ENCODE results near the gene DNM2.

The DNM2 gene

DNA sequence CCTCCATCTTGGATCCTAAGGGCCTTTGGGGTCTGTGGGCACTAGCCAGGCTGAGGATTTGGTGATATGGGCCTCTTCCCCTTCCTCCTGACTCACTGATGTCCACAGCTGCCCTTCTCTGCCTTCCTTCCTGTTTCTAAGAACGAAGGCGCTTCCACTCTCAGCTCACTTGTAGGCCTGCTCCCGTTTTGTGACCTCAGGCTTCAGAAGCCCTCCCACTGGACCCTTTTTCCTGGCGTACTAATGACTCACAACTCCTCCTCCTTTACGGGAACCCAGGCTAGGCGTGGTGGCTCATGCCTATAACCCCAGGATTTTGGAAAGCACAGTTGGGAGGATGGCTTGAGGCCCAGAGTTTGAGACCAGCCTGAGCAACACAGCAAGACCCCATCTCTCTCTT, 62.5 kb downstream of the DNM2 start:
- H3K4me2 ChIP-seq, result no peak overlapping the region
- H3K9ac ChIP-seq, result no peak overlapping the region
- H2AFZ ChIP-seq (ENCODE audit: low read depth), result no peak overlapping the region
- 0 out of 2 replicates have a peak, but pooled peaks cover 2% of the 10 kb centered on the region for H3K36me3 ChIP-seq (ENCODE audit: insufficient read depth)
- H3K4me1 ChIP-seq (ENCODE audit: low read depth, poor library complexity, severe bottlenecking), result peaks cover 10% of the 10 kb centered on the region
- H4K20me1 ChIP-seq (ENCODE audit: insufficient read depth), result no peaks in the 10 kb centered on the region
- H3K27ac ChIP-seq, result no peak overlapping the region
- no peaks in the 10 kb centered on the region for H3K27me3 ChIP-seq (ENCODE audit: insufficient read depth, low read depth)
- TF ChIP-seq, protein P1, sequence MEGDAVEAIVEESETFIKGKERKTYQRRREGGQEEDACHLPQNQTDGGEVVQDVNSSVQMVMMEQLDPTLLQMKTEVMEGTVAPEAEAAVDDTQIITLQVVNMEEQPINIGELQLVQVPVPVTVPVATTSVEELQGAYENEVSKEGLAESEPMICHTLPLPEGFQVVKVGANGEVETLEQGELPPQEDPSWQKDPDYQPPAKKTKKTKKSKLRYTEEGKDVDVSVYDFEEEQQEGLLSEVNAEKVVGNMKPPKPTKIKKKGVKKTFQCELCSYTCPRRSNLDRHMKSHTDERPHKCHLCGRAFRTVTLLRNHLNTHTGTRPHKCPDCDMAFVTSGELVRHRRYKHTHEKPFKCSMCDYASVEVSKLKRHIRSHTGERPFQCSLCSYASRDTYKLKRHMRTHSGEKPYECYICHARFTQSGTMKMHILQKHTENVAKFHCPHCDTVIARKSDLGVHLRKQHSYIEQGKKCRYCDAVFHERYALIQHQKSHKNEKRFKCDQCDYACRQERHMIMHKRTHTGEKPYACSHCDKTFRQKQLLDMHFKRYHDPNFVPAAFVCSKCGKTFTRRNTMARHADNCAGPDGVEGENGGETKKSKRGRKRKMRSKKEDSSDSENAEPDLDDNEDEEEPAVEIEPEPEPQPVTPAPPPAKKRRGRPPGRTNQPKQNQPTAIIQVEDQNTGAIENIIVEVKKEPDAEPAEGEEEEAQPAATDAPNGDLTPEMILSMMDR (conservative IDR thresholded peaks at IDR 0.05; ENCODE audit: low read depth, low read length), result no peak
- no peaks in the 10 kb centered on the region for H3K79me2 ChIP-seq (ENCODE audit: insufficient read depth, low read depth)
- no peak overlapping the region for H3K4me3 ChIP-seq (IDR thresholded peaks at IDR 0.05; ENCODE audit: insufficient read depth, low read depth, low read length)

DNA sequence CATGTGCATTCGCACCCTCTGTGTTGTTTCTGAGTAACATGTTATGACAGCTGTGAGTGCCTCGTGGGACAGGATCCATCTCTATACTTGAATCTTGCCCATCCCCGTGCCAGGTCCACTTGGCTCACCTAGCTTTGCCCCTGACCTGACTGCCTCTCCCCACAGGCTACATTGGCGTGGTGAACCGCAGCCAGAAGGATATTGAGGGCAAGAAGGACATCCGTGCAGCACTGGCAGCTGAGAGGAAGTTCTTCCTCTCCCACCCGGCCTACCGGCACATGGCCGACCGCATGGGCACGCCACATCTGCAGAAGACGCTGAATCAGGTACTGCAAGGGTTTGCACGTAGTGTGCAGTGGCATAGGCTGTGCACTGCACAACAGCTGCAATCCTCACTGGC, 64.9 kb downstream of the DNM2 start:
- H3K4me1 ChIP-seq (ENCODE audit: low read depth, poor library complexity, severe bottlenecking), result no peaks in the 10 kb centered on the region
- H4K20me1 ChIP-seq (ENCODE audit: insufficient read depth), result no peaks in the 10 kb centered on the region
- no peak overlapping the region for H3K27ac ChIP-seq
- TF ChIP-seq, protein P1 (conservative IDR thresholded peaks at IDR 0.05; ENCODE audit: low read depth, low read length), result no peak
- no peak overlapping the region for H2AFZ ChIP-seq (ENCODE audit: low read depth)
- H3K4me3 ChIP-seq (IDR thresholded peaks at IDR 0.05; ENCODE audit: insufficient read depth, low read depth, low read length), result no peak overlapping the region
- H3K9ac ChIP-seq, result no peak overlapping the region
- no peaks in the 10 kb centered on the region for H3K27me3 ChIP-seq (ENCODE audit: insufficient read depth, low read depth)
- no peak overlapping the region for H3K4me2 ChIP-seq
- H3K36me3 ChIP-seq (ENCODE audit: insufficient read depth), result 0 out of 2 replicates have a peak, but pooled peaks cover 2% of the 10 kb centered on the region
- H3K79me2 ChIP-seq (ENCODE audit: insufficient read depth, low read depth), result no peaks in the 10 kb centered on the region

DNA sequence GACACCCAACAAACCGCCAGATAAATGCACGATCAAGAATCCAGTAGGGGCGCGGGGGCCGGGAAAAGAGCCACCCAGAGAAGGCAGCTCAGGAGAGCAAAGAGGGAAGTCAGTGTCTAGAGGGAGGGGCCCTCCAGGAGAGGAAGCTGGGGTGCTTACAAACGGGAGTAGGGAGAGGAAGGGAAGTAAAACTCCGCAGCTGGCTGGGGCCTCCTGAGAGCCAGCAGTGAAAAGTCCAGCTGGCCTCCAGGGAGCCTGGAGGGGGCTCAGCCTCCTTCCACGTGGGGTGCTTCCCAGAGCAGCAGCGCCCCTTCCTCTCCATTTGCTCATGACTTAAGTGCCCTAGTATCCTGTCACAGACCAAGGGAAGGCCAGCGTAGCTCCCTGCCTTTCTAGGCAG, 66.4 kb downstream of the DNM2 start:
- Histone ChIP-seq H2AFZ (ENCODE audit: low read depth) (no peak overlapping the region), H3K27ac (no peak overlapping the region), H3K36me3 (ENCODE audit: insufficient read depth) (0 out of 2 replicates have a peak, but pooled peaks cover 2% of the 10 kb centered on the region), H3K4me1 (ENCODE audit: low read depth, poor library complexity, severe bottlenecking) (no peaks in the 10 kb centered on the region), H3K4me2 (no peak overlapping the region), H3K4me3 (IDR thresholded peaks at IDR 0.05; ENCODE audit: insufficient read depth, low read depth, low read length) (no peak overlapping the region), H3K79me2 (ENCODE audit: insufficient read depth, low read depth) (no peaks in the 10 kb centered on the region), H4K20me1 (ENCODE audit: insufficient read depth) (no peaks in the 10 kb centered on the region), H3K27me3 (ENCODE audit: insufficient read depth, low read depth) (no peaks in the 10 kb centered on the region), H3K9ac (no peak overlapping the region)
- TF ChIP-seq, protein P1 (conservative IDR thresholded peaks at IDR 0.05; ENCODE audit: low read depth, low read length), result no peak

DNA sequence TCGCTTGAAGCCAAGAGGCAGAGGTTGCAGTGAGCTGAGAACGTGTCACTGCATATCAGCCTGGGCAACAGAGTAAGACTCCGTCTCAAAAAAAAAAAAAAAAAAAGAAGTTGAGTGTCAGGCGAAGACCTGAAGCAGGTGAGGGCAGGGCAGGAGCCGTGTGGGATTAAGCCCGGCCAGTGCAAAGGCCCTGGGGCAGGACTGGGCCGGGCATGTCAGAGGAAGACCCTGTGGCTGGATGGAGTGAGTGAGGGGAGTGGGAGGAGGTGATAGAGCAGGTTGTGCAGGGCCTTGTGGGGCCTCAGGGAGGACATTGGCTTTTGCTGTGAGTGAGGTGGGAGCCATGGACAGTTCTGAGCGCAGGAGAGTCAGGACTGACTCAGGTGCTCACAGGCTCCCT, 70.3 kb downstream of the DNM2 start:
- H3K9ac ChIP-seq, result no peak overlapping the region
- H3K4me1 ChIP-seq (ENCODE audit: low read depth, poor library complexity, severe bottlenecking), result no peaks in the 10 kb centered on the region
- no peak overlapping the region for H2AFZ ChIP-seq (ENCODE audit: low read depth)
- TF ChIP-seq, protein P1 (conservative IDR thresholded peaks at IDR 0.05; ENCODE audit: low read depth, low read length), result no peak
- no peak overlapping the region for H3K4me2 ChIP-seq
- no peaks in the 10 kb centered on the region for H3K79me2 ChIP-seq (ENCODE audit: insufficient read depth, low read depth)
- no peaks in the 10 kb centered on the region for H4K20me1 ChIP-seq (ENCODE audit: insufficient read depth)
- H3K36me3 ChIP-seq (ENCODE audit: insufficient read depth), result no peaks in the 10 kb centered on the region
- no peak overlapping the region for H3K4me3 ChIP-seq (IDR thresholded peaks at IDR 0.05; ENCODE audit: insufficient read depth, low read depth, low read length)
- H3K27me3 ChIP-seq (ENCODE audit: insufficient read depth, low read depth), result no peaks in the 10 kb centered on the region
- no peak overlapping the region for H3K27ac ChIP-seq
